PC-3 (cell line): ENCODE results near the gene CRELD1.

Experiments
- CTCF ChIP-seq: fragments of 300-600 bp; sonication (generic); conservative IDR thresholded peaks from 2 replicates; pipeline ENCODE4 v1.5.1; 2017; ENCODE audit warnings: antibody characterized with exemption, low read depth, mild to moderate bottlenecking, low read length
- EZH2phosphoT487 ChIP-seq: fragments of 300-600 bp; sonication (generic); IDR thresholded peaks from 2 replicates; pipeline ENCODE4 v1.6.1; 2018; ENCODE audit warnings: mild to moderate bottlenecking, antibody characterized with exemption, low read length, borderline replicate concordance

- TF ChIP-seq EZH2phosphoT487 (no peak), CTCF (no peak)
These were observed 33.2 kb downstream of the CRELD1 start for GRCh38 chr3:9966841-9967240.
